DND-41 (cell line): Measurements from ENCODE around the gene TMEM145.
"Not testable (repeated sequence)": the region's sequence is repeated elsewhere in the genome, so short reads cannot be mapped to it uniquely, and the experiment has no call there.

Source experiments
- ATAC-seq: fragments of 200-7000 bp; cut with Tn5 transposase; 3 replicates; pipeline ENCODE4 v1.9.1; 2021; ENCODE audit warnings: low read depth; ENCODE audit not compliant: insufficient read depth
- DNase-seq: peaks from one replicate; pipeline ENCODE4 v3.0.0-alpha.2; 2020
- H2AFZ ChIP-seq: 2 replicates; pipeline ENCODE4 v1.6.0; 2012; ENCODE audit warnings: low read depth, low read length
- H3K27ac ChIP-seq: 2 replicates; pipeline ENCODE4 v1.5.1; 2012; ENCODE audit warnings: low read length, inconsistent platforms
- H3K27me3 ChIP-seq: fragments of 200-600 bp; sonication (generic); 2 replicates; pipeline ENCODE4 v1.6.0; 2012; ENCODE audit warnings: low read length, mild to moderate bottlenecking, inconsistent platforms; ENCODE audit not compliant: insufficient read depth, poor library complexity
- H3K36me3 ChIP-seq: 2 replicates; pipeline ENCODE4 v1.5.1; 2012; ENCODE audit warnings: low read length, inconsistent platforms; ENCODE audit not compliant: insufficient read depth
- H3K4me1 ChIP-seq: 2 replicates; pipeline ENCODE4 v1.5.1; 2012; ENCODE audit warnings: mild to moderate bottlenecking, low read length; ENCODE audit not compliant: insufficient read depth
- H3K4me2 ChIP-seq: 2 replicates; pipeline ENCODE4 v1.6.0; 2012; ENCODE audit warnings: mild to moderate bottlenecking, moderate library complexity, low read length, inconsistent platforms; ENCODE audit not compliant: insufficient read depth
- H3K4me3 ChIP-seq, 2 experiments: fragments of 200-600 bp in 1 of 2; shearing (Covaris generic) in 1 of 2; 2 replicates each; pipeline ENCODE4 v1.5.1; 2012 to 2016; ENCODE audit warnings: inconsistent platforms in 2 of 2, low read length in 2 of 2, mild to moderate bottlenecking in 2 of 2, low read depth in 1 of 2, moderate library complexity in 1 of 2
- H3K79me2 ChIP-seq: 2 replicates; pipeline ENCODE4 v1.6.0; 2012; ENCODE audit warnings: low read length, inconsistent platforms; ENCODE audit not compliant: insufficient read depth
- H3K9ac ChIP-seq: 2 replicates; pipeline ENCODE4 v1.6.0; 2012; ENCODE audit warnings: low read depth, mild to moderate bottlenecking, inconsistent platforms, low read length, moderate library complexity
- H3K9me3 ChIP-seq: 2 replicates; pipeline ENCODE4 v1.5.1; 2012; ENCODE audit warnings: low read length, moderate library complexity, mild to moderate bottlenecking, inconsistent platforms; ENCODE audit not compliant: insufficient read depth, severe bottlenecking
- H4K20me1 ChIP-seq: 2 replicates; pipeline ENCODE4 v1.6.0; 2012; ENCODE audit warnings: low read length; ENCODE audit not compliant: insufficient read depth
- EZH2 ChIP-seq: IDR thresholded peaks from 3 replicates; pipeline ENCODE4 v1.6.1; 2012; ENCODE audit warnings: borderline replicate concordance, low read depth, mild to moderate bottlenecking, moderate library complexity, low read length, inconsistent platforms; ENCODE audit not compliant: severe bottlenecking
- TF ChIP-seq, protein P1 (sequence below): IDR thresholded peaks from 2 replicates; pipeline ENCODE4 v1.5.1; 2012; ENCODE audit warnings: borderline replicate concordance, low read length, moderate library complexity, mild to moderate bottlenecking; ENCODE audit not compliant: poor library complexity, severe bottlenecking; ENCODE audit errors: extremely low read depth

Gene TMEM145

DNA sequence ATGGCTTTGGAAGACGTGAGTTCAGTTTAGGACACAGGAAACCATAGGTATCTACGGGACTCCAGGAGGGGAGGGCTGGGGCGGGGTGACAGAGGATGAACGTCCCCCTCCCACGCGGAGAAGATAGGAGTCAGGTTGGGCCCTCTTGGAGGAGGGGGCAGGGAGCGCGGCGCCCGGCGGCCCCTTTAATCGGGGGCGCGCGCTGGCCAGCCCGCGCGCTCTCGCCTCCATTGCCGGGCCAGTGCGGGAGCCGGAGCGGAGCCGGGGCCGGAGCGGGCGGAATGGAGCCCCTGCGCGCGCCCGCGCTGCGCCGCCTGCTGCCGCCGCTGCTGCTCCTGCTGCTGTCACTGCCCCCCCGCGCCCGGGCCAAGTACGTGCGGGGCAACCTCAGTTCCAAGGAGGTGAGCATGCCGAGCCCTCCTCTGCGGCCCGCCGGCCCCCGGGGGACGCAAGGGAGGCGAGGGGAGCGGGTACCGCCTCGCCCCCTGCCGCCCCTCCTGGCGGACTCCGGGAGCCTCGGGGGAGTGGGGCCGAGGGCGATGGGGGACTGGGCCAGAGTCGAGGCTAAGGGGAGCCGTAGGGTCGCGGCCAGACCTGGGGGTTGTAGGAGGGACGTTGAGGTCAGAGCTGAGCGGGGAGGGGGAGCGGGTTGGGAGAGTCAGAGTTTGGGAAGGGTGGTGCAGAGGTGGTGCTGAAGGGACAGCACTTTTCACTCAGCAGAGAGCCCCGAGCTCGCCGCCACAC is at the start of gene TMEM145:
Gene TMEM145, plus strand, starts transcription at position 214 of the 744 bp plus-strand sequence. Its CDS starts 68 bp downstream, at position 282.
- Histone ChIP-seq H3K4me2 (peak within 1 kb of the TSS; percentile 57), H3K79me2 (no peaks in the 10 kb centered on the region), H3K27ac (no peak within 1 kb of the TSS), H3K4me3 (peak within 1 kb of the TSS in 1 of 2 experiments; percentile 47; a peak in 2 of 4 replicates), H3K27me3 (peaks cover 34% of the 10 kb centered on the region), H3K9ac (peak within 1 kb of the TSS; percentile 12; the same call in 1 of the 2 replicates), H2AFZ (no peak within 1 kb of the TSS), H3K36me3 (no peaks in the 10 kb centered on the region), H3K4me1 (peaks cover 16% of the 10 kb centered on the region), H3K9me3 (no peaks in the 10 kb centered on the region), H4K20me1 (peaks cover 3% of the 10 kb centered on the region)
- TF ChIP-seq EZH2: peak; percentile 75
- TF ChIP-seq, protein P1, sequence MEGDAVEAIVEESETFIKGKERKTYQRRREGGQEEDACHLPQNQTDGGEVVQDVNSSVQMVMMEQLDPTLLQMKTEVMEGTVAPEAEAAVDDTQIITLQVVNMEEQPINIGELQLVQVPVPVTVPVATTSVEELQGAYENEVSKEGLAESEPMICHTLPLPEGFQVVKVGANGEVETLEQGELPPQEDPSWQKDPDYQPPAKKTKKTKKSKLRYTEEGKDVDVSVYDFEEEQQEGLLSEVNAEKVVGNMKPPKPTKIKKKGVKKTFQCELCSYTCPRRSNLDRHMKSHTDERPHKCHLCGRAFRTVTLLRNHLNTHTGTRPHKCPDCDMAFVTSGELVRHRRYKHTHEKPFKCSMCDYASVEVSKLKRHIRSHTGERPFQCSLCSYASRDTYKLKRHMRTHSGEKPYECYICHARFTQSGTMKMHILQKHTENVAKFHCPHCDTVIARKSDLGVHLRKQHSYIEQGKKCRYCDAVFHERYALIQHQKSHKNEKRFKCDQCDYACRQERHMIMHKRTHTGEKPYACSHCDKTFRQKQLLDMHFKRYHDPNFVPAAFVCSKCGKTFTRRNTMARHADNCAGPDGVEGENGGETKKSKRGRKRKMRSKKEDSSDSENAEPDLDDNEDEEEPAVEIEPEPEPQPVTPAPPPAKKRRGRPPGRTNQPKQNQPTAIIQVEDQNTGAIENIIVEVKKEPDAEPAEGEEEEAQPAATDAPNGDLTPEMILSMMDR: peak; percentile 13
- peak; percentile 50 for DNase-seq
- ATAC-seq: peak; percentile 89

DNA sequence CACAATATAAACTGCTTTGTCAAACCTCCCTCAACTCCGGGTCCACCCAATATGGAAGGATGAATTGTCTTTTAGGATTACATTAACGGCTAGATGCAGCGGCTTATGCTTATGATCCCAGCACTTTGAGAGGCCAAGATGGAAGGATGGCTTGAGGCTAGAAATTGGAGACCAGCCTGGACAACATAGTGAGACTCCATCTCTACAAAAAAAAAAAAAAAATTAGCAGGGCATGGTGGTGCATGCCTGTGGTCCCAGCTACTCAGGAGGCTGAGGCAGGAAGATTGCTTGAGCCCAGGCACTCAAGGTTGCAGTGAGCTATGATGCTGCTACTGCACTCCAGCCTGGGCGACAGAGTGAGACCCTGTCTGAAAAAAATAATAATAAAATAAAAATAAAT is 47.0 kb upstream of the TMEM145 start:
- not testable (repeated sequence) for H3K4me3 ChIP-seq, DNase-seq, H3K36me3 ChIP-seq, H3K27me3 ChIP-seq, H3K4me2 ChIP-seq, H2AFZ ChIP-seq, H4K20me1 ChIP-seq, ATAC-seq, H3K27ac ChIP-seq, H3K9me3 ChIP-seq
- Histone ChIP-seq H3K4me1 (peaks cover 24% of the 10 kb centered on the region), H3K9ac (peak overlapping the region; percentile 14; the same call in 1 of the 2 replicates), H3K79me2 (peaks cover 18% of the 10 kb centered on the region)

DNA sequence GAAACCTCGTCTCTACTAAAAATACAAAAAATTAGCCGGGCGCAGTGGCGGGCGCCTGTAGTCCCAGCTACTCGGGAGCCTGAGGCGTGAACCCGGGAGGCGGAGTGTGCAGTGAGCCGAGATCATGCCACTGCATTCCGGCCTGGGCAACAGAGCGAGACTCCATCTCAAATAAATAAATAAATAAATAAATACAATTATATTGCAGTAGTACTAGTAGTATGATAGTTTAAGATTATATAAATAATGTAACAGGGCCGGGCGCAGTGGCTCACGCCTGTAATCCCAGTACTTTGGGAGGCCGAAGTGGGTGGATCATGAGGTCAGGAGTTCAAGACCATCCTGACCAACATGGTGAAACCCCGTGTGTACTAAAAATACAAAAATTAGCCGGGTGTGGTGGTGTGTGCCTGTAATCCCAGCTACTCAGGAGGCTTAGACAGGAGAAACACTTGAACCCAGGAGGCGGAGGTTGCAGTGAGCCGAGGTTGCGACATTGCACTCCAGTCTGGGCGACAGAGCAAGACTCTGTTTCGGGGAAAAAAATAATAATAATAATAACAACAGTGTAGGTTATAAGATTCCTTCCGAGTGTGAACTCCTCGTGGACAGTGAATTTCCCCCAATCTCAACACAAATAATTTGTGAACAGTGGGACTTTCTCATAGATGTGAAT is 46.0 kb upstream of the TMEM145 start:
- H3K27ac ChIP-seq: peak overlapping the region; percentile 88
- H3K9me3 ChIP-seq, H3K36me3 ChIP-seq, ATAC-seq, H4K20me1 ChIP-seq, DNase-seq, H3K27me3 ChIP-seq: not testable (repeated sequence)
- peaks cover 27% of the 10 kb centered on the region for H3K79me2 ChIP-seq
- H3K9ac ChIP-seq: peak overlapping the region; percentile 73
- peak overlapping the region; percentile 82 for H2AFZ ChIP-seq
- H3K4me2 ChIP-seq: peak overlapping the region; percentile 81
- H3K4me3 ChIP-seq: peak overlapping the region in 1 of 2 experiments; percentile 64; a peak in 2 of 4 replicates
- peaks cover 24% of the 10 kb centered on the region for H3K4me1 ChIP-seq

DNA sequence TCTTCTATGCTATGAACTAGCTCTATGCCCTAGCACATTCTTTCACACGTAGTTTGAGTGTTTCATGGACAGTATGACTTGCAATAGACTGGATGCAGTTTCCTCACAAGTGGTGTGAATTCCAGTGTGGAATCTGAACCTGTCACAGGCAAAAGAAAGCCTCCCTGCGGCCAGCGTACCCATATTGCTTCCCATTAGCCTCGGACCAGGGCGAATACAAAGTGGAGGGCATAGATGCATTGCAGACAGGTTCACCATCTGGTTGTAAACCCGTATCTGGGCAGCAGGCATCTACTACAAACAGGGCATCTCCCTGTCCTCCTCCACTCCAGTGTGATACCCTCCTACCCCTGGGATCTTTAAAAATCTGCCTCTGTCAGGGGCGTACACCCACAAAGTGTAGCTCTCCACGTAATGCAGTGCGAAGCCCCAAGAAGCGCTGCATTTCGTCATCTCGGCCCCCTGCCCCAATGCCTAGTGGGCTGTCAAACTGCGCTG is 45.4 kb upstream of the TMEM145 start:
- Histone ChIP-seq H3K79me2 (peaks cover 28% of the 10 kb centered on the region), H3K4me2 (peak overlapping the region; percentile 81), H3K27me3 (no peaks in the 10 kb centered on the region), H3K4me3 (peak overlapping the region; percentile 22 to 64; a peak in 3 of 4 replicates), H4K20me1 (no peaks in the 10 kb centered on the region), H3K36me3 (peaks cover 16% of the 10 kb centered on the region), H2AFZ (peak overlapping the region; percentile 82), H3K9me3 (no peaks in the 10 kb centered on the region), H3K9ac (peak overlapping the region; percentile 73), H3K27ac (peak overlapping the region; percentile 88), H3K4me1 (peaks cover 24% of the 10 kb centered on the region)
- no peak for ATAC-seq
- DNase-seq: no peak
- TF ChIP-seq, protein P1: no peak
- no peak for TF ChIP-seq EZH2
